GM21576 (cell line): ENCODE measurements around the gene EFNA3.

Source experiments
- ATAC-seq: cut with Tn5 transposase; IDR thresholded peaks from one replicate; pipeline ENCODE4 v1.9.1; 2021; ENCODE audit warnings: mild to moderate bottlenecking, moderate library complexity; ENCODE audit not compliant: unreplicated experiment

EFNA3 gene

GRCh38 chr1:155048449-155049334 is 29.9 kb upstream of the EFNA3 start:
- ATAC-seq: no peak

GRCh38 chr1:155049651-155050559 is 28.7 kb upstream of the EFNA3 start:
- ATAC-seq: no peak

- ATAC-seq: peak; percentile 55
These were observed 27.9 kb upstream of the EFNA3 start, which contains the start of gene ADAM15 for GRCh38 chr1:155050560-155051341. Gene ADAM15, plus strand, starts transcription at chr1:155051316. Its CDS starts 71 bp downstream, at chr1:155051387.

GRCh38 chr1:155051342-155051776 is 27.3 kb upstream of the EFNA3 start:
- ATAC-seq: peak; percentile 14

GRCh38 chr1:155051777-155052398 is 26.7 kb upstream of the EFNA3 start:
- ATAC-seq: peak; percentile 4

- ATAC-seq: no peak
These were observed 25.9 kb upstream of the EFNA3 start for GRCh38 chr1:155052439-155053395.

GRCh38 chr1:155053531-155054105 is 25.0 kb upstream of the EFNA3 start:
- no peak for ATAC-seq

GRCh38 chr1:155057104-155057503 is 21.5 kb upstream of the EFNA3 start:
- no peak for ATAC-seq

GRCh38 chr1:155057788-155058211 is 20.8 kb upstream of the EFNA3 start:
- ATAC-seq: no peak

GRCh38 chr1:155060736-155061135 is 17.9 kb upstream of the EFNA3 start:
- no peak for ATAC-seq

GRCh38 chr1:155061381-155062150 is 17.1 kb upstream of the EFNA3 start:
- peak; percentile 40 for ATAC-seq

GRCh38 chr1:155062151-155062686 is 16.4 kb upstream of the EFNA3 start:
- no peak for ATAC-seq

GRCh38 chr1:155062702-155063411 is 15.8 kb upstream of the EFNA3 start:
- ATAC-seq: no peak

- ATAC-seq: peak; percentile 58
These were observed 15.0 kb upstream of the EFNA3 start, which contains the start of gene EFNA4 for GRCh38 chr1:155063550-155064110. Gene EFNA4, plus strand, starts transcription at chr1:155063740. Its CDS starts 84 bp downstream, at chr1:155063824.

GRCh38 chr1:155064111-155064831 is 14.4 kb upstream of the EFNA3 start:
- no peak for ATAC-seq

- ATAC-seq: no peak
These were observed 13.7 kb upstream of the EFNA3 start for GRCh38 chr1:155064832-155065429.
